ENCODE measurements around the gene ARHGEF4.
"Not testable (repeated sequence)": the region's sequence is repeated elsewhere in the genome, so short reads cannot be mapped to it uniquely, and the experiment has no call there.

ARHGEF4 gene

DNA sequence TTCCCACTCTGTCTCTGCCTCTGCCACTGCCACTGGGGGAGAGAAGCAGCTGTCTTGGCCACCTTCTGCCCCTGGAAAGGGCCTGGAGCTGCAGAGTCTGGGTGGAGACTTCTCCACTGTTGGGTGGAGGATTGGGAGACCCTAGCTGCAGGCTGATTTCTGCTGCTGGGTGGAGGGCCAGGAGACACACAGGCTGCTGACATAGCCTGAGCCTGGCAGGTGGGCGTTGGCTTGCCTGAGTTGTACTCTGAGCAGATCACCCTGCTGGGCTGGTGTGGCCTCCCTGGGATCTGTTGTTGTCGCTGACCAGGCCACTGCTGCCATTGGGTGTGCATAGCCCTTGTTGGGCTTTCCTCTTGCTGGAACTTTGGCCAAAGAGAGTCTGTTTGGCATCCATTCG lies 64.3 kb downstream of the ARHGEF4 start:
- Histone ChIP-seq H3K27ac (ENCODE audit: low read length) (no peak overlapping the region), H3K4me1 (ENCODE audit: low read length) (no peaks in the 10 kb centered on the region), H3K9me2 (replicated peaks; ENCODE audit: insufficient read depth, low read length) (no peaks in the 10 kb centered on the region), H3K36me3 (replicated peaks; ENCODE audit: insufficient read depth, low read length) (no peaks in the 10 kb centered on the region), H3K4me3 (ENCODE audit: low read length) (no peak overlapping the region), H2AFZ (ENCODE audit: low read length) (no peak overlapping the region), H4K20me1 (ENCODE audit: insufficient read depth, low read length) (no peaks in the 10 kb centered on the region), H3F3A (ENCODE audit: insufficient read depth, low read length) (no peaks in the 10 kb centered on the region), H3K27me3 (replicated peaks; ENCODE audit: insufficient read depth, low read length) (no peaks in the 10 kb centered on the region), H3K4me2 (ENCODE audit: low read depth, low read length) (no peak overlapping the region), H3K9ac (ENCODE audit: low read length) (no peak overlapping the region), H3K9me3 (replicated peaks; ENCODE audit: insufficient read depth, low read length) (no peaks in the 10 kb centered on the region), H3K79me2 (ENCODE audit: low read length) (no peaks in the 10 kb centered on the region)
- TF ChIP-seq, protein P1, sequence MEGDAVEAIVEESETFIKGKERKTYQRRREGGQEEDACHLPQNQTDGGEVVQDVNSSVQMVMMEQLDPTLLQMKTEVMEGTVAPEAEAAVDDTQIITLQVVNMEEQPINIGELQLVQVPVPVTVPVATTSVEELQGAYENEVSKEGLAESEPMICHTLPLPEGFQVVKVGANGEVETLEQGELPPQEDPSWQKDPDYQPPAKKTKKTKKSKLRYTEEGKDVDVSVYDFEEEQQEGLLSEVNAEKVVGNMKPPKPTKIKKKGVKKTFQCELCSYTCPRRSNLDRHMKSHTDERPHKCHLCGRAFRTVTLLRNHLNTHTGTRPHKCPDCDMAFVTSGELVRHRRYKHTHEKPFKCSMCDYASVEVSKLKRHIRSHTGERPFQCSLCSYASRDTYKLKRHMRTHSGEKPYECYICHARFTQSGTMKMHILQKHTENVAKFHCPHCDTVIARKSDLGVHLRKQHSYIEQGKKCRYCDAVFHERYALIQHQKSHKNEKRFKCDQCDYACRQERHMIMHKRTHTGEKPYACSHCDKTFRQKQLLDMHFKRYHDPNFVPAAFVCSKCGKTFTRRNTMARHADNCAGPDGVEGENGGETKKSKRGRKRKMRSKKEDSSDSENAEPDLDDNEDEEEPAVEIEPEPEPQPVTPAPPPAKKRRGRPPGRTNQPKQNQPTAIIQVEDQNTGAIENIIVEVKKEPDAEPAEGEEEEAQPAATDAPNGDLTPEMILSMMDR (IDR thresholded peaks at IDR 0.05; ENCODE audit: low read length), result no peak
- TF ChIP-seq EZH2phosphoT487 (IDR thresholded peaks at IDR 0.05; ENCODE audit: low read length), result no peak
- no peak for TF ChIP-seq EZH2 (optimal IDR thresholded peaks at IDR 0.05; ENCODE audit: low read depth, low read length)
- DNase-seq, result no peak

DNA sequence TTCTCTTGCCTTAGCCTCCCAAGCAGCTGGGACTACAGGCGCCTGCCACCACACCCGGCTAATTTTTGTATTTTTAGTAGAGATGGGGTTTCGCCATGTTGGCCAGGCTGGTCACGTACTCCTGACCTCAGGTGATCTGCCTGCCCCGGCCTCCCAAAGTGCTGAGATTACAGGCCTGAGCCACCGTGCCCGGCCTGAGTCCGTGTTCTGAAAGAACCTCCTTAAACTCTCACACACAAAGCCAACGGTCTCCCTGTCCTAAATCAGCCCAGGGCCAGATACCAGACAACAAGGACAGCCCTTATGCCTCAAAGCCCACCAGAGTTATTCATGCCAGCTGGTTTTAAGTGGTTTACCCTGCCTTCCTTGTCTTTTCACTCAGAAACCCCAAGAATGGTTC lies 64.9 kb downstream of the ARHGEF4 start:
- not testable (repeated sequence) for H3K4me1 ChIP-seq (ENCODE audit: low read length); H3K27me3 ChIP-seq (replicated peaks; ENCODE audit: insufficient read depth, low read length); H2AFZ ChIP-seq (ENCODE audit: low read length); H3K4me2 ChIP-seq (ENCODE audit: low read depth, low read length); H3K79me2 ChIP-seq (ENCODE audit: low read length); H3K27ac ChIP-seq (ENCODE audit: low read length); H3K9me3 ChIP-seq (replicated peaks; ENCODE audit: insufficient read depth, low read length); H3F3A ChIP-seq (ENCODE audit: insufficient read depth, low read length); H3K36me3 ChIP-seq (replicated peaks; ENCODE audit: insufficient read depth, low read length); H3K9ac ChIP-seq (ENCODE audit: low read length); DNase-seq; H3K9me2 ChIP-seq (replicated peaks; ENCODE audit: insufficient read depth, low read length); H3K4me3 ChIP-seq (ENCODE audit: low read length); H4K20me1 ChIP-seq (ENCODE audit: insufficient read depth, low read length)

DNA sequence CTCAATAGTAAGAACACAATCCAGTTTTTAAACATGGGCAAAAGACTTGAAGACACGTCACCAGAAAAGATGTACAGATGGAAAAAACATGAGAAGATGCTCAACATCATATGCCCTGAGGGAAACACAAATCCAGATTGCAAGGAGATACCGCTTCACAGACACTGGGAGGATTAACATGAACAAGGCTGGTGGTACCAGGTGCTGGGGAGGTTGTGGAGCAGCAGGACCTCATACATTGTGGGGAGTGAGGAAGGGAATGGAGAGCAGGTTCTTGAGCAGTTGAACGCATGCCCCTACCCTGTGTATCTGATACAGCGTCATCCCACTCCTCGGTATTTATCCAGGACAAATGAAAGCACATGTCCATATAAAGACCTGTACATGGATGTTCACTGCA lies 72.1 kb downstream of the ARHGEF4 start:
- no peaks in the 10 kb centered on the region for H3K4me1 ChIP-seq (ENCODE audit: low read length)
- no peaks in the 10 kb centered on the region for H3K9me3 ChIP-seq (replicated peaks; ENCODE audit: insufficient read depth, low read length)

DNA sequence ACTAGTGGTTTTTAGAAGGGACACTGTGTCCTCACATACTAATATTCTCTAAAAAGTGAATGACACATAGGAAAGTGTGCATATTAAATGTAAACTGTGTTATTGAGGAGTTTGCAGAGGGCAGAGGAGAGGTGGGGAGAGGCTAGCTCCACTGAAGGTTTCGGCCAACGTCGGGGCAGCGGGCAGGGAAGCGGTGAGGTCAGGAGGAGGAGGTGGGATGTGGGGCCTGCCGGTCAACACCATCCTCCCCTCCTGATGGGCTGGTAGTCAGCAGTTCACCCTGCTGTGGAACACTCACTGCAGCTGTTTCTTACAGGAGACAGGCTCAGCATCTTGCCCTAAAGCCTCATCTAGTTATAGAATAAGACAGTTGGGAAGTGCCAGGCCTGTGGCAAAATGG lies 74.2 kb downstream of the ARHGEF4 start:
- no peak overlapping the region for H2AFZ ChIP-seq (ENCODE audit: low read length)

More for the DNA sequence above, 72.1 kb downstream of the ARHGEF4 start:
- Histone ChIP-seq H3K4me2 (ENCODE audit: low read depth, low read length) (no peak overlapping the region), H3K27me3 (replicated peaks; ENCODE audit: insufficient read depth, low read length) (no peaks in the 10 kb centered on the region), H3K9ac (ENCODE audit: low read length) (no peak overlapping the region), H2AFZ (ENCODE audit: low read length) (no peak overlapping the region), H3K9me2 (replicated peaks; ENCODE audit: insufficient read depth, low read length) (no peaks in the 10 kb centered on the region), H3K4me3 (ENCODE audit: low read length) (no peak overlapping the region), H3K36me3 (replicated peaks; ENCODE audit: insufficient read depth, low read length) (no peaks in the 10 kb centered on the region), H3F3A (ENCODE audit: insufficient read depth, low read length) (no peaks in the 10 kb centered on the region), H4K20me1 (ENCODE audit: insufficient read depth, low read length) (no peaks in the 10 kb centered on the region), H3K79me2 (ENCODE audit: low read length) (no peaks in the 10 kb centered on the region), H3K27ac (ENCODE audit: low read length) (no peak overlapping the region)
- TF ChIP-seq EZH2 (optimal IDR thresholded peaks at IDR 0.05; ENCODE audit: low read depth, low read length) (no peak), EZH2phosphoT487 (IDR thresholded peaks at IDR 0.05; ENCODE audit: low read length) (no peak)
- TF ChIP-seq, protein P1 (IDR thresholded peaks at IDR 0.05; ENCODE audit: low read length), result no peak
- DNase-seq, result no peak

More for the DNA sequence above, 74.2 kb downstream of the ARHGEF4 start:
- H3F3A ChIP-seq (ENCODE audit: insufficient read depth, low read length), result no peaks in the 10 kb centered on the region
- DNase-seq, result no peak
- H3K4me2 ChIP-seq (ENCODE audit: low read depth, low read length), result no peak overlapping the region
- H3K9me2 ChIP-seq (replicated peaks; ENCODE audit: insufficient read depth, low read length), result no peaks in the 10 kb centered on the region
- no peaks in the 10 kb centered on the region for H3K4me1 ChIP-seq (ENCODE audit: low read length)
- H3K27ac ChIP-seq (ENCODE audit: low read length), result no peak overlapping the region
- no peak overlapping the region for H3K9ac ChIP-seq (ENCODE audit: low read length)
- H4K20me1 ChIP-seq (ENCODE audit: insufficient read depth, low read length), result no peaks in the 10 kb centered on the region
- TF ChIP-seq EZH2phosphoT487 (IDR thresholded peaks at IDR 0.05; ENCODE audit: low read length) (no peak), EZH2 (optimal IDR thresholded peaks at IDR 0.05; ENCODE audit: low read depth, low read length) (no peak)
- TF ChIP-seq, protein P1 (IDR thresholded peaks at IDR 0.05; ENCODE audit: low read length), result no peak
- no peaks in the 10 kb centered on the region for H3K27me3 ChIP-seq (replicated peaks; ENCODE audit: insufficient read depth, low read length)
- H3K9me3 ChIP-seq (replicated peaks; ENCODE audit: insufficient read depth, low read length), result no peaks in the 10 kb centered on the region
- no peaks in the 10 kb centered on the region for H3K79me2 ChIP-seq (ENCODE audit: low read length)
- H3K36me3 ChIP-seq (replicated peaks; ENCODE audit: insufficient read depth, low read length), result no peaks in the 10 kb centered on the region
- H3K4me3 ChIP-seq (ENCODE audit: low read length), result no peak overlapping the region
